WTC11 (cell line): ENCODE data around the gene FABP7. TPM values are rescaled to one million over a fixed set of nuclear protein-coding genes. Genes with fewer than 3 reads are reported as not detected.

ENCODE experiments used
- ATAC-seq: fragments of 200-7000 bp; cut with Tn5 transposase; 2 replicates; pipeline ENCODE4 v1.10.0; 2021; ENCODE audit warnings: mild to moderate bottlenecking, moderate library complexity
- CTCF ChIA-PET: fragments of 300-600 bp; sonication (Branson Sonifier 250); formaldehyde crosslinking; loops from one replicate; lab custom pipeline; 2021; ENCODE audit warnings: antibody characterized with exemption; lab: Charles Lee
- POLR2A ChIA-PET: fragments of 350-600 bp; sonication (Branson Sonifier 250); formaldehyde crosslinking; loops from one replicate; lab custom pipeline; 2021; ENCODE audit warnings: antibody characterized with exemption; lab: Charles Lee
- DNase-seq: peaks from one replicate; pipeline ENCODE4 v3.0.0; 2021; ENCODE audit warnings: low spot score
- H3K27ac Mint-ChIP-seq: 2 replicates; pipeline ENCODE4 v1.8.0; 2021; ENCODE audit warnings: mixed read lengths
- H3K27me3 Mint-ChIP-seq: 2 replicates; pipeline ENCODE4 v1.8.0; 2021; ENCODE audit warnings: low read depth, mild to moderate bottlenecking, moderate library complexity, mixed read lengths
- H3K36me3 Mint-ChIP-seq: 2 replicates; pipeline ENCODE4 v1.8.0; 2021; ENCODE audit warnings: mixed read lengths
- H3K4me1 Mint-ChIP-seq: 2 replicates; pipeline ENCODE4 v1.8.0; 2022; ENCODE audit warnings: mixed read lengths
- H3K4me3 Mint-ChIP-seq: 2 replicates; pipeline ENCODE4 v1.8.0; 2021; ENCODE audit warnings: mild to moderate bottlenecking, moderate library complexity, mixed read lengths
- H3K9me3 Mint-ChIP-seq: 2 replicates; pipeline ENCODE4 v1.8.0; 2021; ENCODE audit warnings: mixed read lengths
- CREB1 ChIP-seq: sonication (generic); formaldehyde crosslinking; IDR thresholded peaks from 2 replicates; pipeline ENCODE4 v1.8.0; 2023; ENCODE audit warnings: mild to moderate bottlenecking, missing genetic modification reagents
- EMX1 ChIP-seq: fragments of 250-450 bp; sonication (Bioruptor Pico); IDR thresholded peaks from 2 replicates; pipeline ENCODE4 v1.8.0; 2021; ENCODE audit warnings: mild to moderate bottlenecking
- ESRRA ChIP-seq: sonication (generic); formaldehyde crosslinking; IDR thresholded peaks from 2 replicates; pipeline ENCODE4 v1.8.1; 2022; ENCODE audit warnings: mild to moderate bottlenecking, missing genetic modification reagents, borderline replicate concordance
- GRHL2 ChIP-seq: fragments of 250-450 bp; sonication (Bioruptor Pico); IDR thresholded peaks from 2 replicates; pipeline ENCODE4 v1.8.0; 2022; ENCODE audit warnings: mild to moderate bottlenecking, moderate library complexity; ENCODE audit not compliant: insufficient replicate concordance, severe bottlenecking
- JAZF1 ChIP-seq: fragments of 250-450 bp; sonication (Bioruptor Pico); IDR thresholded peaks from 2 replicates; pipeline ENCODE4 v1.9.0; 2021; ENCODE audit warnings: moderate library complexity, mild to moderate bottlenecking, inconsistent platforms
- MXD4 ChIP-seq: fragments of 250-450 bp; sonication (Bioruptor Pico); IDR thresholded peaks from 2 replicates; pipeline ENCODE4 v1.8.0; 2021; ENCODE audit warnings: mild to moderate bottlenecking, moderate library complexity, borderline replicate concordance
- MYBL2 ChIP-seq: sonication (generic); formaldehyde crosslinking; IDR thresholded peaks from 2 replicates; pipeline ENCODE4 v1.8.1; 2023; ENCODE audit warnings: mild to moderate bottlenecking, moderate library complexity, missing genetic modification reagents
- SP1 ChIP-seq: sonication (generic); formaldehyde crosslinking; conservative IDR thresholded peaks from 2 replicates; pipeline ENCODE4 v1.8.1; 2022; ENCODE audit warnings: missing genetic modification reagents
- TP53 ChIP-seq: sonication (generic); formaldehyde crosslinking; IDR thresholded peaks from 2 replicates; pipeline ENCODE4 v1.8.1; 2023; ENCODE audit warnings: mild to moderate bottlenecking, missing genetic modification reagents
- ZNF317 ChIP-seq: sonication (generic); formaldehyde crosslinking; IDR thresholded peaks from 2 replicates; pipeline ENCODE4 v1.8.1; 2023; ENCODE audit warnings: low read depth, mild to moderate bottlenecking, moderate library complexity, missing genetic modification reagents, borderline replicate concordance
- total RNA-seq: library from RNA; stranded (reverse); gene quantifications from 3 replicates; pipeline ENCODE4 v1.2.3, GENCODE V29; 2021
- TF ChIP-seq, protein P1 (sequence below): sonication (generic); formaldehyde crosslinking; IDR thresholded peaks from 2 replicates; pipeline ENCODE4 v1.8.1; 2022; ENCODE audit warnings: mild to moderate bottlenecking, missing genetic modification reagents, moderate library complexity, borderline replicate concordance
- TF ChIP-seq, protein P2 (sequence below): sonication (generic); formaldehyde crosslinking; IDR thresholded peaks from 2 replicates; pipeline ENCODE4 v1.8.1; 2023; ENCODE audit warnings: mild to moderate bottlenecking, missing genetic modification reagents
- TF ChIP-seq, protein P3 (sequence below): sonication (generic); formaldehyde crosslinking; IDR thresholded peaks from 2 replicates; pipeline ENCODE4 v1.8.0; 2022; ENCODE audit warnings: missing genetic modification reagents
- TF ChIP-seq, protein P4 (sequence below): sonication (generic); formaldehyde crosslinking; IDR thresholded peaks from 2 replicates; pipeline ENCODE4 v1.8.0; 2023; ENCODE audit warnings: missing genetic modification reagents
- TF ChIP-seq, protein P5 (sequence below): sonication (generic); formaldehyde crosslinking; IDR thresholded peaks from 2 replicates; pipeline ENCODE4 v1.8.1; 2022; ENCODE audit warnings: low read depth, missing genetic modification reagents, borderline replicate concordance
- TF ChIP-seq, protein P6 (sequence below): fragments of 250-450 bp; sonication (Bioruptor Pico); IDR thresholded peaks from 2 replicates; pipeline ENCODE4 v2.1.2; 2022; ENCODE audit warnings: mild to moderate bottlenecking, moderate library complexity
- TF ChIP-seq, protein P7 (sequence below): sonication (generic); formaldehyde crosslinking; IDR thresholded peaks from 2 replicates; pipeline ENCODE4 v1.8.1; 2022; ENCODE audit warnings: missing genetic modification reagents, borderline replicate concordance
- TF ChIP-seq, protein P8 (sequence below): fragments of 250-450 bp; sonication (Bioruptor Pico); IDR thresholded peaks from 2 replicates; pipeline ENCODE4 v1.9.0; 2021; ENCODE audit warnings: mild to moderate bottlenecking

Gene FABP7
- total RNA-seq, 1 experiment from 2014 or later: 7.2 TPM

DNA sequence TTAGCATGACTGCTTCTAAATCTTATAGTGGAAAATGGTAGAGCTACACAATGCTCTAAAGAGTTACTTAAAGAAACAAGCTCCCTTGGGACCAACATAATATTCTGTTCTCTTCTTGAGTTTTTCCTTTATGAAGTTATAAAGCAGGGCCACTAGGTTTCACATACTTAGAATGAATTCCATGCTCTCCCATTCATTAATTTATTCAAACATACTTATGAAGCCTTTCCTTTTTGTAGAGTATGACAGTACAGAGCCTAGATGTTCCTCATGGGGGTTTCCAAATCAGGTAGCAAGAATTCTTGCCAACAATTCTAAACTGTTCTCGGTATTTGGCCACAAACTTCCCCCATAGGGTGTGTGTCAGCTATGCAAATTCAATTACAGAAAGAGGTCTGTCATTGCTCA is 20.6 kb upstream of the FABP7 start:
- peaks cover 6% of the 10 kb centered on the region; the same call in 1 of the 2 replicates for H3K36me3 Mint-ChIP-seq
- no peak for DNase-seq
- no peak overlapping the region for H3K27ac Mint-ChIP-seq
- ChIA-PET POLR2A (no interaction called here), CTCF (no interaction called here)
- peaks cover 21% of the 10 kb centered on the region for H3K4me1 Mint-ChIP-seq
- peaks cover 64% of the 10 kb centered on the region for H3K27me3 Mint-ChIP-seq
- ATAC-seq: no peak
- H3K9me3 Mint-ChIP-seq: peaks cover 13% of the 10 kb centered on the region
- H3K4me3 Mint-ChIP-seq: no peak overlapping the region
- TF ChIP-seq EMX1 (no peak), CREB1 (CRISPR knock-in tag) (no peak), ESRRA (CRISPR knock-in tag) (no peak), SP1 (CRISPR knock-in tag) (no peak), ZNF317 (no peak)
- TF ChIP-seq, protein P1, sequence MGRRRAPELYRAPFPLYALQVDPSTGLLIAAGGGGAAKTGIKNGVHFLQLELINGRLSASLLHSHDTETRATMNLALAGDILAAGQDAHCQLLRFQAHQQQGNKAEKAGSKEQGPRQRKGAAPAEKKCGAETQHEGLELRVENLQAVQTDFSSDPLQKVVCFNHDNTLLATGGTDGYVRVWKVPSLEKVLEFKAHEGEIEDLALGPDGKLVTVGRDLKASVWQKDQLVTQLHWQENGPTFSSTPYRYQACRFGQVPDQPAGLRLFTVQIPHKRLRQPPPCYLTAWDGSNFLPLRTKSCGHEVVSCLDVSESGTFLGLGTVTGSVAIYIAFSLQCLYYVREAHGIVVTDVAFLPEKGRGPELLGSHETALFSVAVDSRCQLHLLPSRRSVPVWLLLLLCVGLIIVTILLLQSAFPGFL: no peak
- TF ChIP-seq, protein P2, sequence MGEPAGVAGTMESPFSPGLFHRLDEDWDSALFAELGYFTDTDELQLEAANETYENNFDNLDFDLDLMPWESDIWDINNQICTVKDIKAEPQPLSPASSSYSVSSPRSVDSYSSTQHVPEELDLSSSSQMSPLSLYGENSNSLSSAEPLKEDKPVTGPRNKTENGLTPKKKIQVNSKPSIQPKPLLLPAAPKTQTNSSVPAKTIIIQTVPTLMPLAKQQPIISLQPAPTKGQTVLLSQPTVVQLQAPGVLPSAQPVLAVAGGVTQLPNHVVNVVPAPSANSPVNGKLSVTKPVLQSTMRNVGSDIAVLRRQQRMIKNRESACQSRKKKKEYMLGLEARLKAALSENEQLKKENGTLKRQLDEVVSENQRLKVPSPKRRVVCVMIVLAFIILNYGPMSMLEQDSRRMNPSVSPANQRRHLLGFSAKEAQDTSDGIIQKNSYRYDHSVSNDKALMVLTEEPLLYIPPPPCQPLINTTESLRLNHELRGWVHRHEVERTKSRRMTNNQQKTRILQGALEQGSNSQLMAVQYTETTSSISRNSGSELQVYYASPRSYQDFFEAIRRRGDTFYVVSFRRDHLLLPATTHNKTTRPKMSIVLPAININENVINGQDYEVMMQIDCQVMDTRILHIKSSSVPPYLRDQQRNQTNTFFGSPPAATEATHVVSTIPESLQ: no peak
- TF ChIP-seq, protein P3, sequence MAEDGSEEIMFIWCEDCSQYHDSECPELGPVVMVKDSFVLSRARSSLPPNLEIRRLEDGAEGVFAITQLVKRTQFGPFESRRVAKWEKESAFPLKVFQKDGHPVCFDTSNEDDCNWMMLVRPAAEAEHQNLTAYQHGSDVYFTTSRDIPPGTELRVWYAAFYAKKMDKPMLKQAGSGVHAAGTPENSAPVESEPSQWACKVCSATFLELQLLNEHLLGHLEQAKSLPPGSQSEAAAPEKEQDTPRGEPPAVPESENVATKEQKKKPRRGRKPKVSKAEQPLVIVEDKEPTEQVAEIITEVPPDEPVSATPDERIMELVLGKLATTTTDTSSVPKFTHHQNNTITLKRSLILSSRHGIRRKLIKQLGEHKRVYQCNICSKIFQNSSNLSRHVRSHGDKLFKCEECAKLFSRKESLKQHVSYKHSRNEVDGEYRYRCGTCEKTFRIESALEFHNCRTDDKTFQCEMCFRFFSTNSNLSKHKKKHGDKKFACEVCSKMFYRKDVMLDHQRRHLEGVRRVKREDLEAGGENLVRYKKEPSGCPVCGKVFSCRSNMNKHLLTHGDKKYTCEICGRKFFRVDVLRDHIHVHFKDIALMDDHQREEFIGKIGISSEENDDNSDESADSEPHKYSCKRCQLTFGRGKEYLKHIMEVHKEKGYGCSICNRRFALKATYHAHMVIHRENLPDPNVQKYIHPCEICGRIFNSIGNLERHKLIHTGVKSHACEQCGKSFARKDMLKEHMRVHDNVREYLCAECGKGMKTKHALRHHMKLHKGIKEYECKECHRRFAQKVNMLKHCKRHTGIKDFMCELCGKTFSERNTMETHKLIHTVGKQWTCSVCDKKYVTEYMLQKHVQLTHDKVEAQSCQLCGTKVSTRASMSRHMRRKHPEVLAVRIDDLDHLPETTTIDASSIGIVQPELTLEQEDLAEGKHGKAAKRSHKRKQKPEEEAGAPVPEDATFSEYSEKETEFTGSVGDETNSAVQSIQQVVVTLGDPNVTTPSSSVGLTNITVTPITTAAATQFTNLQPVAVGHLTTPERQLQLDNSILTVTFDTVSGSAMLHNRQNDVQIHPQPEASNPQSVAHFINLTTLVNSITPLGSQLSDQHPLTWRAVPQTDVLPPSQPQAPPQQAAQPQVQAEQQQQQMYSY (CRISPR knock-in tag): no peak

DNA sequence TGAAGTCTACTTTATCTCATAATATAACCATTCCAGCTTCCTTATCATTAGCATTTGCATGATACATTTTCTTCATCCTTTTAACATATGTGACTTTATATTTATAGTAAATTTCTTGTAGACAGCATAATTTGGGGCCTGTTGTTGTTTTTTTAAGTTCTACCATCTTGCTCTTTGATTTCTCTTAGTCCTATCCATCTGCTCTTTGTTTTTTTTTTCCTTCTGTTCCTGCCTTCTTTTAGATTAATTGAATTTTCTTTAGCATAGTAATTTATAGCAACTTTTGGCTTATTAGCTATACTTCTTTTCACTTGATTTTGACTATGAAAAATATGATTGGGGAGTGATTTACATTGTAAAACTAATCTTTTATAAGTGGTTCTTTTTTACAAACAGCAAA is 19.2 kb upstream of the FABP7 start:
- Mint-ChIP-seq H3K9me3 (0 out of 2 replicates have a peak, but pooled peaks cover 6% of the 10 kb centered on the region), H3K4me3 (no peak overlapping the region), H3K4me1 (peaks cover 11% of the 10 kb centered on the region), H3K27me3 (peaks cover 51% of the 10 kb centered on the region), H3K27ac (no peak overlapping the region), H3K36me3 (no peaks in the 10 kb centered on the region)
- ChIA-PET CTCF (no interaction called here), POLR2A (no interaction called here)
- ATAC-seq (no peak), DNase-seq (no peak)
- TF ChIP-seq GRHL2 (CRISPR knock-in tag): no peak
- no peak for TF ChIP-seq JAZF1 (CRISPR knock-in tag)
- TF ChIP-seq, protein P4, sequence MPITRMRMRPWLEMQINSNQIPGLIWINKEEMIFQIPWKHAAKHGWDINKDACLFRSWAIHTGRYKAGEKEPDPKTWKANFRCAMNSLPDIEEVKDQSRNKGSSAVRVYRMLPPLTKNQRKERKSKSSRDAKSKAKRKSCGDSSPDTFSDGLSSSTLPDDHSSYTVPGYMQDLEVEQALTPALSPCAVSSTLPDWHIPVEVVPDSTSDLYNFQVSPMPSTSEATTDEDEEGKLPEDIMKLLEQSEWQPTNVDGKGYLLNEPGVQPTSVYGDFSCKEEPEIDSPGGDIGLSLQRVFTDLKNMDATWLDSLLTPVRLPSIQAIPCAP (CRISPR knock-in tag): no peak
- TF ChIP-seq, protein P5, sequence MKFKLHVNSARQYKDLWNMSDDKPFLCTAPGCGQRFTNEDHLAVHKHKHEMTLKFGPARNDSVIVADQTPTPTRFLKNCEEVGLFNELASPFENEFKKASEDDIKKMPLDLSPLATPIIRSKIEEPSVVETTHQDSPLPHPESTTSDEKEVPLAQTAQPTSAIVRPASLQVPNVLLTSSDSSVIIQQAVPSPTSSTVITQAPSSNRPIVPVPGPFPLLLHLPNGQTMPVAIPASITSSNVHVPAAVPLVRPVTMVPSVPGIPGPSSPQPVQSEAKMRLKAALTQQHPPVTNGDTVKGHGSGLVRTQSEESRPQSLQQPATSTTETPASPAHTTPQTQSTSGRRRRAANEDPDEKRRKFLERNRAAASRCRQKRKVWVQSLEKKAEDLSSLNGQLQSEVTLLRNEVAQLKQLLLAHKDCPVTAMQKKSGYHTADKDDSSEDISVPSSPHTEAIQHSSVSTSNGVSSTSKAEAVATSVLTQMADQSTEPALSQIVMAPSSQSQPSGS (CRISPR knock-in tag): no peak
- TF ChIP-seq, protein P6, sequence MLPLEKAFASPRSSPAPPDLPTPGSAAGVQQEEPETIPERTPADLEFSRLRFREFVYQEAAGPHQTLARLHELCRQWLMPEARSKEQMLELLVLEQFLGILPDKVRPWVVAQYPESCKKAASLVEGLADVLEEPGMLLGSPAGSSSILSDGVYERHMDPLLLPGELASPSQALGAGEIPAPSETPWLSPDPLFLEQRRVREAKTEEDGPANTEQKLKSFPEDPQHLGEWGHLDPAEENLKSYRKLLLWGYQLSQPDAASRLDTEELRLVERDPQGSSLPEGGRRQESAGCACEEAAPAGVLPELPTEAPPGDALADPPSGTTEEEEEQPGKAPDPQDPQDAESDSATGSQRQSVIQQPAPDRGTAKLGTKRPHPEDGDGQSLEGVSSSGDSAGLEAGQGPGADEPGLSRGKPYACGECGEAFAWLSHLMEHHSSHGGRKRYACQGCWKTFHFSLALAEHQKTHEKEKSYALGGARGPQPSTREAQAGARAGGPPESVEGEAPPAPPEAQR: no peak
- TF ChIP-seq, protein P7, sequence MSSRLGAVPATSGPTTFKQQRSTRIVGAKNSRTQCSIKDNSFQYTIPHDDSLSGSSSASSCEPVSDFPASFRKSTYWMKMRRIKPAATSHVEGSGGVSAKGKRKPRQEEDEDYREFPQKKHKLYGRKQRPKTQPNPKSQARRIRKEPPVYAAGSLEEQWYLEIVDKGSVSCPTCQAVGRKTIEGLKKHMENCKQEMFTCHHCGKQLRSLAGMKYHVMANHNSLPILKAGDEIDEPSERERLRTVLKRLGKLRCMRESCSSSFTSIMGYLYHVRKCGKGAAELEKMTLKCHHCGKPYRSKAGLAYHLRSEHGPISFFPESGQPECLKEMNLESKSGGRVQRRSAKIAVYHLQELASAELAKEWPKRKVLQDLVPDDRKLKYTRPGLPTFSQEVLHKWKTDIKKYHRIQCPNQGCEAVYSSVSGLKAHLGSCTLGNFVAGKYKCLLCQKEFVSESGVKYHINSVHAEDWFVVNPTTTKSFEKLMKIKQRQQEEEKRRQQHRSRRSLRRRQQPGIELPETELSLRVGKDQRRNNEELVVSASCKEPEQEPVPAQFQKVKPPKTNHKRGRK (CRISPR knock-in tag): no peak
- TF ChIP-seq, protein P2: no peak
- no peak for TF ChIP-seq TP53 (CRISPR knock-in tag)
- TF ChIP-seq, protein P8, sequence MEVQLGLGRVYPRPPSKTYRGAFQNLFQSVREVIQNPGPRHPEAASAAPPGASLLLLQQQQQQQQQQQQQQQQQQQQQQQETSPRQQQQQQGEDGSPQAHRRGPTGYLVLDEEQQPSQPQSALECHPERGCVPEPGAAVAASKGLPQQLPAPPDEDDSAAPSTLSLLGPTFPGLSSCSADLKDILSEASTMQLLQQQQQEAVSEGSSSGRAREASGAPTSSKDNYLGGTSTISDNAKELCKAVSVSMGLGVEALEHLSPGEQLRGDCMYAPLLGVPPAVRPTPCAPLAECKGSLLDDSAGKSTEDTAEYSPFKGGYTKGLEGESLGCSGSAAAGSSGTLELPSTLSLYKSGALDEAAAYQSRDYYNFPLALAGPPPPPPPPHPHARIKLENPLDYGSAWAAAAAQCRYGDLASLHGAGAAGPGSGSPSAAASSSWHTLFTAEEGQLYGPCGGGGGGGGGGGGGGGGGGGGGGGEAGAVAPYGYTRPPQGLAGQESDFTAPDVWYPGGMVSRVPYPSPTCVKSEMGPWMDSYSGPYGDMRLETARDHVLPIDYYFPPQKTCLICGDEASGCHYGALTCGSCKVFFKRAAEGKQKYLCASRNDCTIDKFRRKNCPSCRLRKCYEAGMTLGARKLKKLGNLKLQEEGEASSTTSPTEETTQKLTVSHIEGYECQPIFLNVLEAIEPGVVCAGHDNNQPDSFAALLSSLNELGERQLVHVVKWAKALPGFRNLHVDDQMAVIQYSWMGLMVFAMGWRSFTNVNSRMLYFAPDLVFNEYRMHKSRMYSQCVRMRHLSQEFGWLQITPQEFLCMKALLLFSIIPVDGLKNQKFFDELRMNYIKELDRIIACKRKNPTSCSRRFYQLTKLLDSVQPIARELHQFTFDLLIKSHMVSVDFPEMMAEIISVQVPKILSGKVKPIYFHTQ (CRISPR knock-in tag): no peak
- no peak for TF ChIP-seq MXD4
- no peak for TF ChIP-seq MYBL2 (CRISPR knock-in tag)
